Gastroesophageal sphincter (tissue), 3 donors: Measurements from ENCODE around the gene AAK1.

ENCODE experiments used
- CTCF ChIP-seq, 4 experiments: fragments of 200-600 bp in 2 of 4; fragments of 450-650 bp in 2 of 4; sonication (generic) in 1 of 4; IDR thresholded peaks; one replicate each; pipeline ENCODE4 v1.5.1; 2017 to 2019; ENCODE audit warnings: antibody characterized with exemption in 4 of 4, mild to moderate bottlenecking in 2 of 4, moderate library complexity in 2 of 4
- EP300 ChIP-seq: sonication (generic); formaldehyde crosslinking; IDR thresholded peaks from one replicate; pipeline ENCODE4 v1.6.1; 2017; ENCODE audit warnings: antibody characterized with exemption, mild to moderate bottlenecking
- POLR2A ChIP-seq, 2 donors: fragments of 450-650 bp; IDR thresholded peaks; one replicate each; pipeline ENCODE4 v1.6.1; 2017; ENCODE audit warnings: antibody characterized with exemption in 2 of 2, mild to moderate bottlenecking in 2 of 2, moderate library complexity in 1 of 2
- POLR2AphosphoS5 ChIP-seq: sonication (generic); formaldehyde crosslinking; IDR thresholded peaks from one replicate; pipeline ENCODE4 v1.6.1; 2017; ENCODE audit warnings: antibody characterized with exemption

GRCh38 chr2:69437751-69438154, 205.8 kb downstream of the AAK1 start:
- TF ChIP-seq POLR2A (IDR thresholded peaks at IDR 0.05) = no peak
- no peak for TF ChIP-seq CTCF (IDR thresholded peaks at IDR 0.05)
- TF ChIP-seq POLR2AphosphoS5 = no peak
- no peak for TF ChIP-seq EP300
